Measurements from ENCODE around the gene SPRED1.

Gene SPRED1

DNA sequence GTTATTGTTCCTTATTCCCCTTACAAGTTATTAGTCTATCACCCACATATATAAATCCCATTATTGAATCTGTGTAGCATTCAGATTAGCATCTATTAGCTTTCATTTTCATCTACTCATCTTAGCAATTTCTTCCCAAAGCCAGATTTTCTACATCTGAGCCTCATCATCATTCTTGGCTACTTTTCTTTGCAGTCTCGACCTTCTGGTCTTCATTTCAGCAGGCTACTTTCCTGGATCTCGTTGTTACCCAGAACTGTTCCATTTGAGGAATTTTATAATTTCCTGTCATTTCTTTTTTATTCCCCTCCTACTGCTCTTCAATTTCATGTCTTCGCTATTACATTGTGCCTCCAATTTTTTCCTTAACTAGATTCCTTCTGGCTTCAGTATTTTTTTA lies 51.8 kb downstream of the SPRED1 start:
- TF ChIP-seq, protein P1, sequence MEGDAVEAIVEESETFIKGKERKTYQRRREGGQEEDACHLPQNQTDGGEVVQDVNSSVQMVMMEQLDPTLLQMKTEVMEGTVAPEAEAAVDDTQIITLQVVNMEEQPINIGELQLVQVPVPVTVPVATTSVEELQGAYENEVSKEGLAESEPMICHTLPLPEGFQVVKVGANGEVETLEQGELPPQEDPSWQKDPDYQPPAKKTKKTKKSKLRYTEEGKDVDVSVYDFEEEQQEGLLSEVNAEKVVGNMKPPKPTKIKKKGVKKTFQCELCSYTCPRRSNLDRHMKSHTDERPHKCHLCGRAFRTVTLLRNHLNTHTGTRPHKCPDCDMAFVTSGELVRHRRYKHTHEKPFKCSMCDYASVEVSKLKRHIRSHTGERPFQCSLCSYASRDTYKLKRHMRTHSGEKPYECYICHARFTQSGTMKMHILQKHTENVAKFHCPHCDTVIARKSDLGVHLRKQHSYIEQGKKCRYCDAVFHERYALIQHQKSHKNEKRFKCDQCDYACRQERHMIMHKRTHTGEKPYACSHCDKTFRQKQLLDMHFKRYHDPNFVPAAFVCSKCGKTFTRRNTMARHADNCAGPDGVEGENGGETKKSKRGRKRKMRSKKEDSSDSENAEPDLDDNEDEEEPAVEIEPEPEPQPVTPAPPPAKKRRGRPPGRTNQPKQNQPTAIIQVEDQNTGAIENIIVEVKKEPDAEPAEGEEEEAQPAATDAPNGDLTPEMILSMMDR (IDR thresholded peaks at IDR 0.05), result no peak
- TF ChIP-seq ZFX (IDR thresholded peaks at IDR 0.05; ENCODE audit: borderline replicate concordance), result no peak
- H3K27ac ChIP-seq, result no peak overlapping the region

DNA sequence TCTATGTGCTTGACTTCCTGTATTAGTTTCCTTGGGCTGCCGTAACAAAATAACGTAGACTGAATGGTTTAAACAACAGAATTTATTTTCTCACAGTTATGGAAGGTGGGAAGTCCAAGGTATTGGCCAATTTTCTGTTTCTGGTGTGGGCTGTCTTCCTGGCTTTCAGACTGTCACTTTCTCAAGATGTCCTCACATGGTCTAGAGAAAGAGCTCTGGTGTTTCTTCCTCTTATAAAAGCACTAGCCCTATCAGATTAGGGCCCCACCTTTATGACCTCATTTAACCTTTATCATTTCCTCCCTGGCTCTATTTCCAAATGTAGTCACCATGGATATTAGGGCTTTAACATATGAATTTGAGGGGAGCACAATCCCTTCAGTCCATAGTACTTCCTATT lies 54.6 kb downstream of the SPRED1 start:
- TF ChIP-seq ZFX (IDR thresholded peaks at IDR 0.05; ENCODE audit: borderline replicate concordance), result no peak
- TF ChIP-seq, protein P1 (IDR thresholded peaks at IDR 0.05), result no peak
- no peak overlapping the region for H3K27ac ChIP-seq

DNA sequence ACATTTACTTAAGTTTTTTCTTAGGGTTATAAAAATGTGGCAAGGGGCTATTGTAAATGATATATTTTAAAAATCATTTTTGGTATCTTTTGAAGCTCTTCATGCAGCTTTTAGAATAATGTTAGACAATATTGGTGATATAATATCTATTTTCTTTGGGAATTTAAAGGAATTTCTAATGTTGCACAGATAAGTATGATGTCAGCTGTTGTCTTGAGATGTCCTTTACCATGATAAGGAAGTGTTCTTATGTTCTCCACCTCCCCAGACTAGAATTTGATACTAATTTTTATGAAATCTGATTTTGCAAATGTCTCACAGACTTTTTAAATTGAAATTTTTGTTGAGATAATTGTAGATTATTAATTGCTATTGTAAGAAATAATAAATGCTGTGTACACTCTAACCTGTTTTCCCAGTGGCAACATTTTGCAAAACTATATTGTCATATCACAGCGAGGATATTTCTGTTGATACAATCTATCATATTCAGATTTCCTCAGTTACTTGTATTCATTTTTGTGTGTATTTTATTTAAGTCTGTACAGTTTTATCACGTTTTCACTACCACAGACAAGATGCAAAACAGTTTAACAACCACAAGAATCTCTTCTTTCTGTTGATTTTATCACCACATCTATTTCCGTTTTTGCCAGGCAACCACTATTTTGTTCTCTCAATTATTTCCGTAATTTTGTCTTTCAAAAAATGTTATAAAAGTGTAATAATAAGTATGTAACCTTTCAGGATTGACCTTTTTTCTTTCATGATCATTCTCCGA lies 55.4 kb downstream of the SPRED1 start:
- TF ChIP-seq, protein P1 (IDR thresholded peaks at IDR 0.05), result no peak
- no peak for TF ChIP-seq ZFX (IDR thresholded peaks at IDR 0.05; ENCODE audit: borderline replicate concordance)
- no peak overlapping the region for H3K27ac ChIP-seq

DNA sequence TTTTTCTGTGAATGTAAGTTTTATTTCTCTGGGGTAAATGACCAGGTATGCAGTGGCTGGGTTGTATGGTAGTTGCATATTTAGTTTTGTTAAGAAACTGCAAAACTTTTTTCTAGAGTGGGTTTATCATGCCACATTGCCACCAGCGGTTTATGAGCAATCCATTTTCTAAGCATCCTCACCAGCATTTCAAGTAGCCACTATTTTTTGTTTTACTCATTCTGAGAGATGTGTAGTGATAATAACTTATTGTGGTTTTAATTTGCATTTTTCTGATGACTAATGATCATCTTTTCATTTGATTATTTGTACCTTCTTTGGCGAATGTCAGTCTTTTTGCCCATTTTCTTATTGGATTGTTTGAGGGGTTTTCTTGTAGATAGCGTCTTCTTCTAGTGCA lies 56.2 kb downstream of the SPRED1 start:
- no peak overlapping the region for H3K27ac ChIP-seq
- TF ChIP-seq ZFX (IDR thresholded peaks at IDR 0.05; ENCODE audit: borderline replicate concordance), result no peak
- TF ChIP-seq, protein P1 (IDR thresholded peaks at IDR 0.05), result no peak

DNA sequence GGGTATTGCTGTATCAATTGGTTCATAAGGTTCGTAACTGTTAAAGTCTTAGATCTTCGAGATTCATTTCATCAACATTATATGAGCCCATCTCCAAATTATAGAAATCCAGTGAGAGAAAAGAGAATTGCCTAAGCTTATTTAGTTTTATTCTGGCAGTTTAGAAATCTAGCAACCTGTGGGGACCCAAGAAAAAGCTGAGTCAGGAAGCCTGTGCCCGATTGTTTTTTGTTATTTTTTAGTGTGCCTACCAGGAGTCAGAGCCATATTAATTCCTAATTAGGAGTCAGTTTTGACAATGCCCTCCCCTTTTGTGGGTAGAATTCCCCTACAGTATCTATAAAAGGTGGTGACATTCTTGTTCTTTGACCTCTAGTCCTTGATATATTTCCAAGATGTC lies 59.6 kb downstream of the SPRED1 start:
- H3K27ac ChIP-seq, result no peak overlapping the region
- TF ChIP-seq, protein P1 (IDR thresholded peaks at IDR 0.05), result no peak
- TF ChIP-seq ZFX (IDR thresholded peaks at IDR 0.05; ENCODE audit: borderline replicate concordance), result no peak

DNA sequence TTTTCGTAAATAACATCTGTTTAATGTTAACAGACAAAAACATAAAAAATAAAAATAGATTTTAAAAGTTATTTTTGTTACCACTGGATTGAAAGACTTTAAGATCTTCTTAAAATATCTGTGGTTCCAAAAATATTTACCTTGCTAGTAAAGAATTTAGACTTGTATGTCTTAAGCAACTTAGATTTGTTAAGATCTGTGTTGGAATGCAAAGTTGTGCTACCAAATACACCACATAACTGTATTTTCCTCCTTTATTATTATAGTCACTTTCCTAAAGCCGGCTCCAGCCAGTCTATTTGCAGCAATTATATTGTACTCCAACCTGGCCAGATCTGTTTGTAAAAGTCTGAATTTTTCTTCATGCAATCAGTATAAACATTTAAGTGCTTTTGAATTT lies 63.7 kb downstream of the SPRED1 start:
- H3K27ac ChIP-seq, result no peak overlapping the region
- no peak for TF ChIP-seq ZFX (IDR thresholded peaks at IDR 0.05; ENCODE audit: borderline replicate concordance)
- TF ChIP-seq, protein P1 (IDR thresholded peaks at IDR 0.05), result no peak

DNA sequence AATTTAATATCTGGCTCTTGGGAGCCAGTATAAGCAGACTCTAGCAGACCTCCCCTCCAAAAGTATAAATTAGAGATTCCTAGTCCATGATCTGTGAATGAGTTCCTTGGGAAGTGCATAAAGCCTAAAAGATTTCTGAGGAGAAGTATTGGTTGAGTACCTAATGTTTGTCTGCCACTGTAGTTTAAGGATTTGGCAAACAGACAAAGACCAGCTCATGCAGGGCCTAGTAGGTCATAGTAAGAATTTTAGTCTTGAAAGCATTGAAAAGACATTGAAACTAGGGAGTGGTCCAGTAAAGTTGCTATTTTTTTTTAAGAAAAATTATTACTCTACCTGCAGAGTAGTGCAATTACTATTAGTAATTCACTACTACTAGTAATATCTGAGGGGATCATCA lies 67.5 kb downstream of the SPRED1 start:
- H3K27ac ChIP-seq, result no peak overlapping the region
- TF ChIP-seq, protein P1 (IDR thresholded peaks at IDR 0.05), result no peak
- TF ChIP-seq ZFX (IDR thresholded peaks at IDR 0.05; ENCODE audit: borderline replicate concordance), result no peak

Measured in 22Rv1 (cell line).